ENCODE data around the gene DNAJC17.

DNAJC17 gene

GRCh38 chr15:40769274-40770146, 37.8 kb downstream of the DNAJC17 start, which contains the start of gene C15orf62:
Gene C15orf62, plus strand, starts transcription at chr15:40769980. Its CDS starts 516 bp downstream, at chr15:40770496.
- DNase-seq (ENCODE audit: extremely low read depth, low read depth), result no peak
- no peak for TF ChIP-seq CTCF (IDR thresholded peaks at IDR 0.05; ENCODE audit: low read depth, low read length, missing control alignments)
- no peak within 1 kb of the TSS for H3K4me3 ChIP-seq (replicated peaks; ENCODE audit: low read depth, low read length)

DNA sequence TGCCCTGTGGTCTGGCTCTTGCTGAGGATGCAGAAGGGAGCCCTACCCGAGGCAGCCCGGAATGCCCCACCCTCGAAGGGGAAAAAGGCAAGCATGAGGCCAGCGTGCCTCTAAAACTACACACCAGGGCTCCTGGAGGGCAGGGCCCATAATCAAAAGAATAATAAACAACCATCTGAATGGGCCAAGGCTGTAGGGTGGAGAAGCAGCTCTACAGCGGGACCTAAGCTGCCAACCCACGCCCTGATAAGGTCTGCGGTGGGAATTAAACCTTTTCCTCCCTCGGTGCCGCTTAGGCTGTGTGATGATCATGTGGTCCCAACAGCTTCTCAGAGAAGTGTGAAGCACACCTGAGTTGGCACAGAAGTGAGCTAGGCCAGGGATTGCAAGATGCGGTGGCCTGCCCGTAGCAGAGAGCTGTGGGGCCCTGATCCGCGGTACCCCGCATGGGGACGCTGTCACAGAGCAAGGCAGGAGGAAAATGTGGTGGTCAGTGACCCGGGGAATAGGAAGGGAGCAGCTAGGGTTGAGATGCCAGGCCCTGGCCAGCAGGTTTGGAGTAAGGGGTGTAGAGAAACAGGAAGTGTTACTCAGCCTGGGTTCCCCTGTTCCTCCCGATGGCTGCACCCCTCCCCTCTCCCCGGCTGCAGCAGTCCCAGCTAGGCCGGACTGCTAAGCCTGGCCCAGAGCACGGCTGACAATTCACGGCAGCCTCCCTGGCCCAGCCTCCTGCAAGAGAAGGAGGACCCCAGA, 38.6 kb downstream of the DNAJC17 start:
- H3K4me3 ChIP-seq (replicated peaks; ENCODE audit: low read depth, low read length), result no peak overlapping the region
- DNase-seq (ENCODE audit: extremely low read depth, low read depth), result no peak
- no peak for TF ChIP-seq CTCF (IDR thresholded peaks at IDR 0.05; ENCODE audit: low read depth, low read length, missing control alignments)

DNA sequence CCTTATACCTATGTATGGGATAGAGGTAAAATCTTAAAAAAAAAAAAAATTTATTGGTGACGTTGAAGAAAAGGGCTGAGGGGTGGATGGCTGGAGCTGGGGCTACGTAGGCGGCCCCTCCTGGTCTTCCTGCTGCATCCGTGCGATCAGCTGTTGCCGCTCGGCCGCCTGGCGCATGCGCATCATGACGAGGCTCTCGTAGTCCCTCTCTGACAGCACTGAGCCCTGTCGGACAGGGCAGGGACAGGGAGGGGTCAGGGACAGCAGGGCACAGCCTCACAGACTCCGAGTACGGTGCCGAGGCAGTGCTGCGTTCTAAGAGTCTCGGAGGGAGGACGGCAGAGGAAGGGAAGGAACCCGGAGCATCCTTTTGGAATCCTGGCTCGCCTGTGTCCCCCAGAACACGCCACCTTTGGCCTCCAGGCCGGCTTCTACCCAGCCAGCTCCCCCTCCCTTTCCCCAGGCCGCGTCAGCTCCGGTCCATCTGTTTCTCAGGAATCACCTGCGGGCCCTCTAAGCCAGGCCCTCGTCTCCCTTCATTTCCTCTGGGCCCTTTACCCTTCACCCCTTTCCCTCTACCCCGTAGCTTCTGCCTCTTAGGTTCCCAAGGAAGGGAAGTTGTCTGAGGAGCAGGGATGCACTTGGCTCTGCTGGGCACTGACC, 39.3 kb downstream of the DNAJC17 start:
- no peak for DNase-seq (ENCODE audit: extremely low read depth, low read depth)
- no peak for TF ChIP-seq CTCF (IDR thresholded peaks at IDR 0.05; ENCODE audit: low read depth, low read length, missing control alignments)
- no peak overlapping the region for H3K4me3 ChIP-seq (replicated peaks; ENCODE audit: low read depth, low read length)

DNA sequence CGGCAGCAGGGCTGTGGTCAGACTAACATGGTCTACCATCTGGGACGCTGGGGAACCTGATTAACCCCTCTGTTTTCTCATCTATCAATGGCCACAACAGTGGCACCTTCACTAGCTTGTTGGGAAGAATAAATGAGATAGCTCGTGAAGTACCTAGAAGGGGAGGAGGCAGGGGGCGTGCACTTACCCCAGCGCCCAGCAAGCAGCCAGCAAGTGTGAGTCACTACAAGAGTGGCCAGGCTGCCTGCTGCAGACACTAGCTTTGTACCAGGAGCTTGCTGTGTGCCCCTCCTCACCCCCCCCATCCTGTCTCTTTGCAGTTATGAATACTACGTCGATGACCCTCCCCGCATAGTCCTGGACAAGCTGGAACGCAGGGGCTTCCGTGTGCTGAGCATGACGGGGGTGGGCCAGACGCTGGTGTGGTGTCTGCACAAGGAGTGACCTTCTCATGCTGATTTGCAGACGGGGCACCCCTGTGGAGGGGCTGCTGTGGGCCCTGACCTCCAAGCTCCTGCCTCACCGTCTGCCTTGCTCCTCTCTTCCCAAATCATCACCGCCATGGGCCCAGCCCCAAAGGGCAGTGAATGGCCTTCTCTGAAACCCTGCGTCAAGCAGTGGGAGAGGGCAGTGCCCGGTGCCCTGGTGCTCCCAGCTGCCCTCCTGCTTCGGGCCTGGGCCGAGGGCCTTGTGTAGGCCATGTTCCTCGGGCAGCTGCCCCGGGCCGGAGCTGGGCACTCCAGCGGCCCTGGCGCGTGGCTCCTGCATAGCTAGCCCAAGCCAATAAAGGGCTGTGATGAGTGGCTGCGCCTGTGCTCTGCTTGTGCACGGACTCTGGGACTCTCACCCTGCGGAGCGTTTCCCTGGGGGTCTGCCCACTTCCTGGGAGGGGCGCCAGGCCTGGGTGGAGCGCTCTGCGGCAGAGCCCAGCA, 40.1 kb downstream of the DNAJC17 start:
- DNase-seq (ENCODE audit: extremely low read depth, low read depth), result no peak
- TF ChIP-seq CTCF (IDR thresholded peaks at IDR 0.05; ENCODE audit: low read depth, low read length, missing control alignments), result no peak
- H3K4me3 ChIP-seq (replicated peaks; ENCODE audit: low read depth, low read length), result no peak overlapping the region

DNA sequence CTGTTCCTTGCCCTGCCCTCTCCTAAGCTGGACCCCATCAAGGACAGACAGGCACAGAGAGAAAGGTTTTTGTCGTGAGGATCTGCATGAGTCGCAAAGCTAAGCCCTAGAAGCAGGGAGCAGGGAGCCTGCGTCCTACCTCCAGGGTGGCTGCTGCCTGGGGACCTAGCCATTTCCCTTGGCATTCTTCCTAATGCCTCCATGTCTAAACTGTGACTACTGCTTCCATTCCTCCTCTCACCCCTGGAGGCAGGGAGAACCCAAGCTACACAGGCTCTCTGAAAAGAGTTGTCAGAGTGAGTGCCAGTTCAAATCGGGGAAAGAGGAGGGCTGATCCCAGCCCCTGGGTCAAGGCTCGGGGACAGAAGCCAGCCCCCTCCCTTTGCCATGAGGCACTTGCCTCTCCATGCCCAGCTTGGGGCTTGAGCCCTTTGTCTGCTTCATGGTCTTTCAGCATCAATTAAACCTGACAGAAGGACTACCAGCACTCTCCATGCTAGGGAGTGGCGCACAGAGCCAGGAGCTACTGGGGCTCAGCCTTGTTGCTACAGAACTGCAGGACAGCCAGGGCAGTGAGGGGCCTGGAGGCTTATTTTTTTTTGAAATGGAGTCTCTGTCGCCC, 41.0 kb downstream of the DNAJC17 start:
- TF ChIP-seq CTCF (IDR thresholded peaks at IDR 0.05; ENCODE audit: low read depth, low read length, missing control alignments), result no peak
- H3K4me3 ChIP-seq (replicated peaks; ENCODE audit: low read depth, low read length), result no peak overlapping the region
- no peak for DNase-seq (ENCODE audit: extremely low read depth, low read depth)

Data from HFF-Myc (cell line).